Stimulated activated CD4-positive, alpha-beta T cell treated with anti-CD3 and anti-CD28 coated beads, Interleukin-15, amount 100 ng/mL, for 1 hour (primary cell): ENCODE results near the gene SLC29A3.

Source experiments
- DNase-seq, 2 donors: peaks; one replicate each; pipeline ENCODE4 v3.0.0-alpha.2; 2020; ENCODE audit warnings: low read depth in 1 of 2, low spot score in 1 of 2

SLC29A3 gene

GRCh38 chr10:71366690-71367089 lies 47.6 kb downstream of the SLC29A3 start:
- DNase-seq = no peak

DNA sequence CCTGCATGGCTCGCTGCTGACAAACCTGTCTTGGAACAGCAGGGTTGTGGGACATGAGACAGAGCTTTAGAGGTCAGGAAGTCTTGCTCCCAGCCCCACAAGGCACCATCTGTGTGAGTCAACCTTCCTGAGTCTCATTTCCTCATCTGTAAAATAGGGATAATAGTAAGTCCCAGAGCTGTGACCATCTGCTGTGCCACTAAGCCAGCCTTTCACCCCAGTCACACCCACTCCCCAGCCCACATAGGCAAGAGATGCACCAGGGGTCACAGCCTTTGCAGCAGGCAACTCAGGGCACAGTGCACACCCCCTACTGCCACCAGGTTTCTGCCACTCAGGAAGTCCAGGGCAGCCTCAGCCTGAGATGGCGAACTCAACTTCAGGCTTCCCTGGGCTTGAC lies 48.2 kb downstream of the SLC29A3 start:
- DNase-seq = no peak

DNA sequence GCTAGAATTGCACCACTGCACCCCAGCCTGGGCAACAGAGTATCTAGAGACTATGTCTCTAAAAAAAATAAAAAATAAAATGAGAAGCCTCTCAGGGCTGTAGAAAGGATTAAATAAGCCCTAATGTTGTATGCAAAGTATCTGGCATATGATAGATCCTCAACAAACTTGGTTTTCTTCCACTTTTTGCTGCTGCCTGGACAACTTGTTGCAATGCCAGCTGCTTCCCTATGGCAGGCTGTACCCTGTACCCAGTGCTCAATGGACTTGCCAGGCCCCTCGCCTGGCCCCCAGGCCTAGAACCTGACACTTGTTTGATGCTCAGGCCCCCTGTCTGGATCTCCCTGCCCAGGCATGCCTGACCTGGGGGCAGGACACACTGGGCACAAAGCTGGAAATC lies 49.1 kb downstream of the SLC29A3 start:
- DNase-seq = no peak

GRCh38 chr10:71368643-71369042 lies 49.6 kb downstream of the SLC29A3 start:
- no peak for DNase-seq

DNA sequence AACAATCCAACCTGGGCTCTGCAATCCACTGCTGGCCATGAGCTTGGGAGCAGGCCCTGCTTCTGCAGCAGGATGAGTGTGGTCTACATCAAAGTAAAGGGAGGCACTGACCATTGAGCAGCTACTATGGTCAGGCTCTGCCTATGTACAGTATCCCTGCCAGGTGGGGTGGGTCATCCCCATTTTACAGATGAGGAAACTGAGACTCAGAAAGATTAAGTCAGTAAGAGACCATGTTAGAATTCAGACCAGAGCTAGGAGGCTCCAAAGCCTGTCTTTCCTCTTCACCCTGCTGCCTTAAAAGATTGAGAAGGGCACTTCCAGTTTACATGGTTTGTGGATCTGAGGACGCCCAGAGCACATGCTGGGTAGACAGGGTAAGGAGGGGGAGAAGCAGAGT lies 50.5 kb downstream of the SLC29A3 start:
- DNase-seq = no peak

GRCh38 chr10:71370031-71370430 lies 51.0 kb downstream of the SLC29A3 start:
- no peak for DNase-seq

DNA sequence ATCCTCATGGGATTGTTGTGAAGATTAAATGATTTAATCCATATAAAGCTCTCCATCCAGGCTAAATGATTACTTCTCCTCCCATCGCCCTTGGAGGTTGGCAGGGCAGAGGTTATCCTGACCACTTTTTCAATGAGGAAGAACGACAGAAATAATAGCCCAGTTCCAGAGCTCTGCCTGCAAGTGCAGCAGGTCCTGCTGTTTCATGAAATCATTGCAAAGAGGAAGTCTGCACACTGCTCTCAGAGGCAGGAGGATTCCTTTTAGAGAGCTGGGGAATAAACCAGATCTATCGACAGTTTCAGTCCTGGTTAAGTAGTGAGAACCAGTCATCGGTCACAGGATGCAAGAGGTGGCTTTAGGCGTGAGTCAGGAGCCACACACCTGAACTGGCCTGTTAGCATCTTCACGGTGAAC lies 52.7 kb downstream of the SLC29A3 start:
- DNase-seq = no peak

DNA sequence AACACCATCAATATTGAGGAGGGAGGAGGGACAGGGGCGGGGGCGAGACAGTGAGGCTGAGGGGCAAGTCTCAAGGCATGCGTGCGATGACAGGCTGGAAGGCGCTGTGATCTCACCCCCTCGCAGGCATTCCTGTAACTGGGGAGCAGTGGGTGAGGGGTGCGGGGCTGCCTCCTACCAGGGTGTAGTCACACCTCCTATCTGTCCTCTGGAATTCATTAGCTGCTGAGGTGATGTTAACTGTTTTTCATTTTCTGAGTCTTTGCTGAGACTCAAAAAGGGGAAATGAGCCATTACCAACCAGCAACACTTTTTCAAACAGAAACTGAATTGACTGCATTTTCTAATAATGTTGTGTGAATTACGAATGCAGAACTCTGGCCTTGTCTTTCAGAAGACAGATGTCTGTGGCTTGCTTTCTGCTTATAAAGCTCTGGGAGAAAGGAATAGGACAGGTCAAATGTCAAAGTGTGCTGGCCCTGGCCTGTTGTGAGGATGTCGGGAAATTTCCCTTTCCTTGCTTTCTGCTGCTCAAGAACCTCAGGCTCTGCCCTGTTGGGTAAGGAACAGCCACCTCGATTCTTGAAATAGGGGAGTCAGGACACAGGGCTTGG lies 53.9 kb downstream of the SLC29A3 start:
- DNase-seq = no peak

GRCh38 chr10:71374481-71375233 lies 55.6 kb downstream of the SLC29A3 start:
- no peak for DNase-seq

DNA sequence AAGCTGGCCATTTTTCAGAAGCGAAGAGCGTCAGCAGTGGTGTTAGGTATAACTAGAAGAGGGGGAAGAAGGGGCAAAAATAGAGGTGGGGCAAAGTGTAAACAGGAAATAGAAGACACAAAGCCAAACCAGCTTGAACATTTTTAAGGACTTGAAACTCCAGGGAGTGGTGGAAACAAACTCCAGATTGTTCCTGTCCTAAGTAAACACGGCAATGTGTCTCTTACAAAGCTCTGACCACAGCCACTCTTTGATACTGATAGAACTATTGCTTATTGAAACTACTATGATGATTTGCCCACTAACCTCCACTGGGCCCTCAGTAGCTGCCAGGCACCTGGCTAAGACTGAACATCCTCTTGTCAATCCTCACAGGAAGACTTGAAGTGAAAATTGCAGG lies 56.9 kb downstream of the SLC29A3 start:
- no peak for DNase-seq

- DNase-seq = no peak
Observed at GRCh38 chr10:71378336-71379117, 59.5 kb downstream of the SLC29A3 start.

DNA sequence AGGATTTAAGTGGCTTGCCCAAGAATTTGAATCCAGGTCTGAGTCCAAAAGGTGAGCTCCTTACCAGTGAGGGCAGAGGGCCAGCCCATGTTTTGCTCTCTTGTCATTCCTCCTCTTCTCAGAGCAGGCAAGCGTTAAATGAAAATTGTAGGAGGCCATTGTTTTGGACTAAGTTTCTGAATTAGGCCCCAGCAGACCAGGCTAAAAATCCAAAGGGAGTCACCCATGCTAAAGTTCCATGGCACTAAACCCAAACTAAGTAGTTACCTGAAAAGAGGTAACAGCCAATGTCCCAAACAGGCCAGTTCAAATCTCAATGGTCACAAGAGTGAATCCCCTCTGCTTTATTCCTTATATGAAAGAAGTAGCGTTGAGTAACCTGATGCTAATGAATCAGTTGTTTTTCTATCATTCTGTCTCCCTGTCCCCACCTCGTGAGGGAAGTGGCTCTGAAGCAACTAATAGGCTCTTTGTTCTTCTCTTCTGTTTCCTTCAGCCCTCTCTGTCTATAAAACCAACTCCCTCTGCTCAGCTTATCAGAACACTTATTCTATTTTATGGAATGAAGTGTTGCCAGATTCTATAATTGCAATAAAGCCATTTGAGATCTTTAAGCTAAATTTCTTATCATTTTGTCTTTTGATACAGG lies 60.2 kb downstream of the SLC29A3 start:
- no peak for DNase-seq

GRCh38 chr10:71380841-71381240 lies 61.8 kb downstream of the SLC29A3 start:
- no peak for DNase-seq

- no peak for DNase-seq
Observed at GRCh38 chr10:71381611-71382010, 62.6 kb downstream of the SLC29A3 start.

- no peak for DNase-seq
Observed at GRCh38 chr10:71382028-71382427, 63.0 kb downstream of the SLC29A3 start.

DNA sequence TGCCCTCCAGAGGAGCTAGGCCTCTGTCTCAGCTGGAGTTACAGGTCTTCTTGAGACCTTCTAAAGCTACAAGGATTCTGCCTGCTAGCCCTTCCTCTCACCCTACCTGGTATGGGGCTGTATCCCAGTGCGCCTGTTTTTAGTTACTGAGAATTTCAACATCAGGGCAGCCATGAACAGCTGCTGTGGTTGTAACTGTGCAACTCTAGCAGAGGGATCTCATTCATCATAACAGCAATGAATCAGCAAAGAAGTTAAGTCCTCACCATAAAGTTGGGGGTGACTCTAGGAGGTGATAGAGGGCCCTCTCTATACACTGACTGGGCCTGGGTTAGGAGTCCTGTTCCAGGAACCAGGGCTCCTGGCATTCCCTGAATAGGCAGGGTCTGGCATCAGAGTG lies 63.7 kb downstream of the SLC29A3 start:
- DNase-seq = no peak

- peak; percentile 47 to 69 for DNase-seq
Observed at GRCh38 chr10:71383972-71384687, 65.1 kb downstream of the SLC29A3 start.

DNA sequence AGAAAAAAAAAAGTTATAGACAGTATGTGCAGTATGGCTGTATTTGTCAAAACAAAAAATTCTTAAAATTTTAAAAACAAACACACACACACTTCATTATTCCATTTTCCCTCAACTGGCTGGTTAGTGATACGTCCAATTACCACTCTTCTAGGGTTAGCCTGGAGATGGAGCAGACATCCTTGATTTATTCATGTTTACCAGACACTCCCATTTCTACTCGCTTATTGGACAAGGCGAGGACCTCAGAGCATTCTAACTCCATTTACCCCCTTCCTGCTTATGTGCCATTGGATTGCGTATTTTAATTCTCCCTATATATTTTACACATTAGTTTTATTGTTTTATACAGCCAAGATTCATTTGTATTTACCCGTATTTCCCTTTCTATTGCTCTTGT lies 69.1 kb downstream of the SLC29A3 start:
- DNase-seq = no peak

DNA sequence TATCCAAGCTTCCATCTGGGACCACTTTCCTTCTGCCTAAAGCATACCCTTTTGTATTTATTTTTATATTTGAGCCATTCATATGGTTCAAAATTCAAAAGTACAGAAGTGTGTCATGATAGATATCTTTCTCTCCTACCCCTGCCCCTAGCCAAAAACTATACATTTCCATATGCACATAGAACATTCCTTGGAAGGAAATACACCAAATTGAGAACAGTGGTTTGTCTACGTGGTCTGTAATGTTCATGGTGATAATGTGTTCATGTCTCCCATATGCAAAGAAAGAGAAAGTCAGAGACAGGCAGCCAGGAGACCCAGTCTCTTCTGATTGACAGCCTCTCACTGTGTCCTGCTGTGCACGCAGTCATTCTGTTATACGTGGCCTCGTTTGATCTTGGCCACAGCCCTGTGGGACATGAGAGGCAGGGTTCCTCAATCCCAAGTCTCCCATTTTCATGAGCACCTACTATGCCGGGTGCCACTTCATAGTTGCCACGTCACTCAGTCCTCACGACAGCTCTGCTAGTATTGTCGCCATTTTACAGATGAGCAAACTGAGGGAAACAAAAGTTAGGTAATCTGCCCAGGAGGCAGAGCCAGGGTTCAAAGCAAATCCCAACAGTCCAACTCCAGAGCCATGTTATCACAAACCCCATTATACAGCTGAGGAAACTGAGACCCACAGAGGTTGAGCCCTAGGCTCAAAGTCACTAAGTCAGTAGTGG lies 69.7 kb downstream of the SLC29A3 start:
- DNase-seq = no peak

DNA sequence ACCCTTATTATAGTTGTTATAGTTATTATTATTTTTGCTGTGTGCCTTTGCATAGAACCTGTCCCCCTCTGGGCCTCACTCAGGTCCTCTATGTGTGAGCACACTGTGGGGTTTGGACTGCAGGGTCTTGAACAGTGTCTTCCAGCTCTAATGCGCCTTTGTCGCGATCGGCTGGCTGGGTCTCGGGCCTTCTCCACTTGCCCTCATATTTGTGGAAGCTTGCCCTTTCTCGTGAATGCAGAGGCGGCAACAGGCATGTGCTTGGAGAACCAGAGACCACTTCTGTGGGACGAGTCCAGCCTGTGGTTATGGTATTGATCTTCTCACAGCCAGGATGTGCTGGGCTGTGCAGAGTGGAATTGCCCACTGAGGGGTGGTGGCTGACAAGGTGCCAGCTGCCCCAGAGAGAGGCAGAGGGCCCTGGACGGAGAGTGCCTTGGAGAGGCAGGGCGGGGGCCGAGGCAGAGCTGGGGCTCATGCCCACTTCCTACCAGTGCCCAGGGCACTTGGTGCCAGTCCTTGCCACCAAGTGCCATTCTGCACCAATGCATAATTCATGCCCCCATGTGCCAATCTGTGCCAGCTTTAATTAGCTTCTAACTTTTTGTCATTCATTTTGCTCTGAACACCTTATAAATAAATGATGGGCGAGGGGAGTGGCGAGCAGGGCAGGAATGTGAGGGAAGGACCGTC lies 70.9 kb downstream of the SLC29A3 start:
- no peak for DNase-seq
